Skeletal muscle cell (primary cell): ENCODE data around the gene TTLL5.

Experiments used
- DNase-seq: peaks from one replicate; pipeline ENCODE4 v3.0.0-alpha.2; 2010; ENCODE audit warnings: low read depth
- H3K4me3 ChIP-seq: 2 replicates; pipeline ENCODE4 v1.5.1; 2011; ENCODE audit warnings: low read depth, mild to moderate bottlenecking, control low read depth, low read length, moderate library complexity

The TTLL5 gene

GRCh38 chr14:75773046-75773445 lies 112.0 kb downstream of the TTLL5 start:
- no peak overlapping the region for H3K4me3 ChIP-seq
- DNase-seq, result no peak

- DNase-seq, result no peak
These were observed 120.0 kb downstream of the TTLL5 start for GRCh38 chr14:75781096-75781495.

GRCh38 chr14:75783184-75783583 lies 122.1 kb downstream of the TTLL5 start:
- H3K4me3 ChIP-seq, result no peak overlapping the region
- no peak for DNase-seq

More at GRCh38 chr14:75781096-75781495, 120.0 kb downstream of the TTLL5 start:
- no peak overlapping the region for H3K4me3 ChIP-seq

GRCh38 chr14:75783602-75784313 lies 122.7 kb downstream of the TTLL5 start:
- no peak for DNase-seq
- no peak overlapping the region for H3K4me3 ChIP-seq

- H3K4me3 ChIP-seq, result no peak overlapping the region
- no peak for DNase-seq
These were observed 123.3 kb downstream of the TTLL5 start for GRCh38 chr14:75784314-75784686.

- no peak overlapping the region for H3K4me3 ChIP-seq
- DNase-seq, result peak; percentile 3
These were observed 132.8 kb downstream of the TTLL5 start for GRCh38 chr14:75793806-75794205.

GRCh38 chr14:75794615-75795038 lies 133.6 kb downstream of the TTLL5 start:
- DNase-seq, result peak; percentile 35
- no peak overlapping the region for H3K4me3 ChIP-seq

GRCh38 chr14:75800792-75801191 lies 139.7 kb downstream of the TTLL5 start:
- H3K4me3 ChIP-seq, result no peak overlapping the region
- DNase-seq, result no peak

GRCh38 chr14:75802486-75802885 lies 141.4 kb downstream of the TTLL5 start:
- no peak for DNase-seq
- H3K4me3 ChIP-seq, result no peak overlapping the region

GRCh38 chr14:75803765-75804164 lies 142.7 kb downstream of the TTLL5 start:
- no peak overlapping the region for H3K4me3 ChIP-seq
- DNase-seq, result no peak

GRCh38 chr14:75804570-75805275 lies 143.7 kb downstream of the TTLL5 start:
- H3K4me3 ChIP-seq, result no peak overlapping the region
- DNase-seq, result no peak

- H3K4me3 ChIP-seq, result no peak overlapping the region
- no peak for DNase-seq
These were observed 144.6 kb downstream of the TTLL5 start for GRCh38 chr14:75805646-75806045.

GRCh38 chr14:75806352-75806832 lies 145.3 kb downstream of the TTLL5 start:
- H3K4me3 ChIP-seq, result no peak overlapping the region
- no peak for DNase-seq

- DNase-seq, result no peak
- H3K4me3 ChIP-seq, result no peak overlapping the region
These were observed 146.8 kb downstream of the TTLL5 start for GRCh38 chr14:75807667-75808360.

- no peak overlapping the region for H3K4me3 ChIP-seq
- no peak for DNase-seq
These were observed 150.2 kb downstream of the TTLL5 start for GRCh38 chr14:75811136-75811829.

GRCh38 chr14:75811872-75812499 lies 150.9 kb downstream of the TTLL5 start:
- H3K4me3 ChIP-seq, result no peak overlapping the region
- DNase-seq, result no peak

GRCh38 chr14:75812622-75813021 lies 151.6 kb downstream of the TTLL5 start:
- DNase-seq, result no peak
- no peak overlapping the region for H3K4me3 ChIP-seq

- no peak for DNase-seq
- H3K4me3 ChIP-seq, result no peak overlapping the region
These were observed 159.7 kb downstream of the TTLL5 start for GRCh38 chr14:75820761-75821160.

GRCh38 chr14:75821831-75822521 lies 160.9 kb downstream of the TTLL5 start:
- no peak overlapping the region for H3K4me3 ChIP-seq
- DNase-seq, result no peak
